GM12878 (cell line): ENCODE results near the gene SSBP2. TPM values are rescaled to one million over a fixed set of nuclear protein-coding genes. Genes with fewer than 3 reads are reported as not detected.

Source experiments
- ATAC-seq: fragments of 200-7000 bp; cut with Tn5 transposase; 3 replicates; pipeline ENCODE4 v1.9.1; 2020; ENCODE audit warnings: mild to moderate bottlenecking, moderate library complexity
- BruUV-seq: library from RNA; stranded (reverse); fragments of 400-500 nt; replicated peaks from 2 replicates; lab custom pipeline; 2021; lab: Mats Ljungman, UMichigan
- CTCF ChIA-PET: fragments of 300-600 bp; sonication (Branson Sonifier 250); formaldehyde crosslinking; extraction: SDS; loops from one replicate; lab custom pipeline; 2021; ENCODE audit warnings: inconsistent platforms; lab: Yijun Ruan, JAX
- POLR2A ChIA-PET: fragments of 350-600 bp; formaldehyde crosslinking; extraction: SDS; loops from one replicate; lab custom pipeline; 2021; ENCODE audit warnings: inconsistent platforms; lab: Charles Lee
- RAD21 ChIA-PET: fragments of 300-600 bp; sonication (Branson Sonifier 250); formaldehyde crosslinking; loops from one replicate; lab custom pipeline; 2023; ENCODE audit warnings: antibody characterized with exemption; ENCODE audit not compliant: unreplicated experiment; lab: Charles Lee
- SMC1A ChIA-PET: fragments of 300-600 bp; sonication (Branson Sonifier 250); formaldehyde crosslinking; loops from one replicate; lab custom pipeline; 2023; ENCODE audit not compliant: unreplicated experiment, uncharacterized antibody; lab: Charles Lee
- DNase-seq: peaks from one replicate; pipeline ENCODE4 v3.0.0-alpha.2; 2011; ENCODE audit warnings: low read depth, low spot score
- FAIRE-seq: peaks from 3 replicates; lab custom pipeline; 2011; peaks lifted over from hg19 to GRCh38; lab: Jason Lieb, UNC
- H2AFZ ChIP-seq: 2 replicates; pipeline ENCODE4 v1.6.0; 2011; ENCODE audit warnings: low read depth, low read length, control low read depth; ENCODE audit not compliant: control insufficient read depth
- H3K27ac ChIP-seq: 2 replicates; pipeline ENCODE4 v1.5.1; 2011; ENCODE audit warnings: control low read depth; ENCODE audit not compliant: control insufficient read depth, insufficient read depth
- H3K27me3 ChIP-seq, 2 experiments: replicated peaks in 1 of 2; 2 replicates each; pipeline versions ENCODE4 v1.6.0 to v1.6.1; 2011; ENCODE audit warnings: low read length in 1 of 2; ENCODE audit not compliant: control insufficient read depth in 2 of 2, insufficient read depth in 2 of 2
- H3K36me3 ChIP-seq, 2 experiments: 2 replicates each; pipeline ENCODE4 v1.5.1; 2011; ENCODE audit warnings: low read length in 1 of 2; ENCODE audit not compliant: control insufficient read depth in 2 of 2, insufficient read depth in 2 of 2
- H3K4me1 ChIP-seq: 2 replicates; pipeline ENCODE4 v1.6.1; 2011; ENCODE audit warnings: mild to moderate bottlenecking, low read length, moderate library complexity, mixed read lengths; ENCODE audit not compliant: control insufficient read depth, insufficient read depth
- H3K4me2 ChIP-seq: 2 replicates; pipeline ENCODE4 v1.6.0; 2011; ENCODE audit warnings: control low read depth; ENCODE audit not compliant: control insufficient read depth, insufficient read depth
- H3K4me3 ChIP-seq: fragments of 200-600 bp; sonication (generic); 2 replicates; pipeline ENCODE4 v1.5.1; 2016
- H3K79me2 ChIP-seq: 2 replicates; pipeline ENCODE4 v1.6.0; 2011; ENCODE audit warnings: low read length; ENCODE audit not compliant: control insufficient read depth, insufficient read depth
- H3K9ac ChIP-seq: 2 replicates; pipeline ENCODE4 v1.8.0; 2011; ENCODE audit warnings: low read length, control low read depth, mixed read lengths; ENCODE audit not compliant: control insufficient read depth, insufficient read depth
- H3K9me3 ChIP-seq: replicated peaks from 3 replicates; pipeline ENCODE4 v1.5.1; 2011; ENCODE audit warnings: mild to moderate bottlenecking, low read length; ENCODE audit not compliant: control insufficient read depth, insufficient read depth
- H4K20me1 ChIP-seq: 2 replicates; pipeline ENCODE4 v1.6.0; 2011; ENCODE audit not compliant: control insufficient read depth, insufficient read depth
- CEBPB ChIP-seq, 2 experiments: fragments of 150-350 bp in 1 of 2; IDR thresholded peaks; 2 replicates each; pipeline ENCODE4 v1.6.1; 2012 to 2014; ENCODE audit warnings: low read depth in 2 of 2, low read length in 2 of 2, borderline replicate concordance in 1 of 2, inconsistent platforms in 1 of 2
- ESRRA ChIP-seq: IDR thresholded peaks from 2 replicates; pipeline ENCODE4 v1.6.1; 2012; ENCODE audit warnings: mild to moderate bottlenecking, low read length, improper control_type of control experiment
- HCFC1 ChIP-seq: fragments of 150-350 bp; IDR thresholded peaks from 2 replicates; pipeline ENCODE4 v1.6.1; 2014; ENCODE audit warnings: low read length
- MTA3 ChIP-seq: IDR thresholded peaks from 2 replicates; pipeline ENCODE4 v1.6.1; 2012; ENCODE audit warnings: low read length, inconsistent platforms, borderline replicate concordance
- NKRF ChIP-seq: fragments of 450-650 bp; conservative IDR thresholded peaks from 2 replicates; pipeline ENCODE4 v1.6.1; 2017; ENCODE audit warnings: mild to moderate bottlenecking, moderate library complexity
- NR2F1 ChIP-seq: fragments of 450-650 bp; conservative IDR thresholded peaks from 2 replicates; pipeline ENCODE4 v1.6.1; 2017; ENCODE audit warnings: mild to moderate bottlenecking
- RUNX3 ChIP-seq: IDR thresholded peaks from 2 replicates; pipeline ENCODE4 v1.6.1; 2012; ENCODE audit warnings: low read length, inconsistent platforms
- ZNF687 ChIP-seq: fragments of 450-650 bp; IDR thresholded peaks from 2 replicates; pipeline ENCODE4 v1.6.1; 2017; ENCODE audit warnings: mild to moderate bottlenecking, moderate library complexity
- ZSCAN29 ChIP-seq: fragments of 450-650 bp; IDR thresholded peaks from 2 replicates; pipeline ENCODE4 v1.6.1; 2017; ENCODE audit warnings: mild to moderate bottlenecking, moderate library complexity
- WGBS: methylation state at CpG from one replicate; pipeline ENCODE4 v1.1.6; 2016; ENCODE audit warnings: low lambda C conversion rate; ENCODE audit not compliant: insufficient replicate concordance, insufficient coverage; ENCODE audit errors: missing lambda C conversion rate; 5-methylcytosine and 5-hydroxymethylcytosine counted together
- in situ Hi-C: fragments of 300-500 bp; cut with MboI; formaldehyde crosslinking; loops from 9 replicates; pipeline ENCODE4 v1.14.3; 2018; ENCODE audit warnings: mixed read lengths
- intact Hi-C: fragments of 100-400 bp; cut with micrococcal nuclease; formaldehyde crosslinking; loops from one replicate; pipeline ENCODE4 v1.14.2; 2022; ENCODE audit not compliant: unreplicated experiment
- polyA plus RNA-seq, 11 experiments: library from polyadenylated mRNA; depleted of rRNA in 4 of 11; unstranded in 6 of 11; stranded (reverse) in 5 of 11; fragments of >200 nt; fragmentation: Nextera tagmentation in 4 of 11; fragmentation: Illumina TruSeq in 1 of 11; extraction: Ambion mirVana in 4 of 11; extraction: Trizol in 1 of 11; gene quantifications; 1 replicate in 1 of 11; 2 replicates in 10 of 11; pipeline versions ENCODE4 v1.2.1 to v1.2.3, GENCODE V29; 2011 to 2016; ENCODE audit warnings: inconsistent platforms in 2 of 11, missing spikeins in 2 of 11, low read depth in 1 of 11
- total RNA-seq, 4 experiments: library from RNA; depleted of rRNA in 3 of 4; stranded (reverse); fragments of >200 nt in 3 of 4; fragmentation: Illumina TruSeq in 1 of 4; extraction: Trizol in 1 of 4; gene quantifications; 2 replicates each; pipeline versions ENCODE4 v1.2.1 to v1.2.3, GENCODE V29; 2013 to 2021

SSBP2 gene
- total and polyA plus RNA-seq, 10 of the 15 experiments (the other 5 are each of a cell fraction or from before 2014, with no cell fraction given) = 52.2 to 132 (median 110) TPM

DNA sequence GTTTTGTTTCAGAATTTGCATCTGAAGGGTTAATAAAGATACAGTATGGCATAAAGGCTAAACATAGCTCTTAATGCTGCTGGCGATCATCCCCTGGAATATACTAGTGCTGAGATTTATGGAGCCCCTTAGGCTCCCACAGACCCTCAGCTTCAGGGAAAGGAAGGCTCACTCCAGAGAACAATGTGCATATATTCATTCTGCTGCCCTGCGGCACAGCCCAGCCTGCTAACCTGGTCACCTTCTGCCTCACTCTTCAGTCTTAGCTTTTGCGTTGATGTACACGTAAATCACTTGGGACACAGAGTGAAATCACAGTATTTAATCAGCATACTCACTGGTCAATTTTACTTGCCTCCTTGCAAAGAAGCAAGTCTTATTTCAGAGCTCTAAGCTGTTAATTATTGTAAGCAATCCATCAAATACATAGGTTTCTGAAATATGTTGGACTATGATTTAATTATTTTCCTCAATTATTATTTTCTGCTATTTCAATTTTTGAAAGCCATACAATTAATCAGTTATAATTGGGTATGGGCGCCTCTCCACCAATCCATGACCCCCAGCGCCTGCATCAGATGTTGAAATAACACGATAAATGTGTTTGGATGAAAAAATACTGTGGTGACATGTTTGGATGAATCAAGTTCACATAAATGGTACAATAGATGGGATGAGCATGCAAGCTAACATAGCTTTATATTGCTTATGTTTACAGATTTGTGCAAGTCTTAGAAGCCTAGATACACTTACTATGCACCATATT is 345.6 kb downstream of the SSBP2 start (continued):
- TF ChIP-seq NKRF (no peak), ESRRA (no peak), MTA3 (no peak)

DNA sequence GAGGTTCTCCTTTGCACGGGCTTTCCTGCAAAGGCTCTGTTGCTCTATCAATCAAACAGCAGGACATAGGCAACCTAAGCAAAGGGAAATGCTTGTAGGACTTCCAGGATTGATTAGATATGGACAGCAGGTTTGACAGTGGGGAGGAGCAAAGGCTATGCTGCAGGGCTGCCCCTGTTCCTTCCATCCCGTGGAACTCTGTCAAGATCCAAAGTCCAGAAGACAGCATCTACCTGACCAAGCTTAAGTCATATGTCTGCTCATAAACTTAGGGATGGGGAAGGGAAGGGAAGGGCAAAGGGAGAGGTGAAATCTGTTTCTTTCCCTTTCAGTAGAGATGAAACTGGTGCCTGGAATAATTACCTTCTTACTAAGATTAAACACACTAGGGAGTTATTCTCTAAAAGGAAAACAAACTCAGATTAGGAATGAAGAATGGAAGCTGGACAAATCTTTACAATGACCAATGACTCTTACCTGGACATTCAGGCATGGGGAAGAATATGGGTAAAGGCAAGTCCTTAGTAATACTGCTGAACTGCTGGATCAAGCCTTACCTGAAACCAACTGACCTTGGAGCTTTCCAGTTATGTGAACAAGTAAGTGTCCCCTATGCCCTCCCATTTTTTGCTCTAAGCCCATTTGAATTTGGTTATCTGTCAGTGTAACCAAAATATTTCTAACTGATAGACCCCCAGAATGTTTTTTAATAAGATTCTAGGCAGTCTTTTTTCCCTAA is 348.5 kb downstream of the SSBP2 start:
- CTCF ChIA-PET = no interaction called here
- RAD21 ChIA-PET = interaction anchor here (0.6 kb wide), 1 partner anchor 18 kb away, joined by 3 read pairs; no protein-coding TSS in a partner anchor
- intact Hi-C loops (no loop called here), in situ Hi-C loops (no loop called here)
- Histone ChIP-seq H3K36me3 (no peaks in the 10 kb centered on the region), H3K27ac (no peak overlapping the region), H3K9ac (no peak overlapping the region), H3K4me3 (no peak overlapping the region), H3K27me3 (no peaks in the 10 kb centered on the region), H3K4me2 (no peak overlapping the region), H4K20me1 (no peaks in the 10 kb centered on the region), H3K4me1 (no peaks in the 10 kb centered on the region), H3K79me2 (no peaks in the 10 kb centered on the region), H3K9me3 (no peaks in the 10 kb centered on the region), H2AFZ (no peak overlapping the region)
- SMC1A ChIA-PET = interaction anchor here (0.8 kb wide), 1 partner anchor 791 kb away, joined by 4 read pairs; no protein-coding TSS in a partner anchor
- no peak for FAIRE-seq
- WGBS = 59% methylated on average over 2 of the region's 2 CpGs
- no peak for ATAC-seq
- BruUV-seq = no TSS peak
- POLR2A ChIA-PET = interaction anchor here (0.5 kb wide), 1 partner anchor 32 kb away, joined by 7 read pairs; no protein-coding TSS in a partner anchor
- DNase-seq = no peak
- no peak for TF ChIP-seq ZNF687
- no peak for TF ChIP-seq CEBPB (IDR thresholded peaks at IDR 0.05; ENCODE audit: borderline replicate concordance in 1 of 2, low read depth in 2 of 2, low read length in 2 of 2)
- no peak for TF ChIP-seq NR2F1
- no peak for TF ChIP-seq NKRF
- no peak for TF ChIP-seq RUNX3
- TF ChIP-seq HCFC1 = no peak
- TF ChIP-seq ZSCAN29 = no peak
